Activated gamma-delta T cell treated with Interleukin-2 at 50 U/mL for 16 hours (primary cell): ENCODE results near the gene SSTR3.
"Not testable (repeated sequence)": the region's sequence is repeated elsewhere in the genome, so short reads cannot be mapped to it uniquely, and the experiment has no call there.

Experiments
- DNase-seq: peaks from one replicate; pipeline ENCODE4 v3.0.0-alpha.2; 2020

Gene SSTR3

DNA sequence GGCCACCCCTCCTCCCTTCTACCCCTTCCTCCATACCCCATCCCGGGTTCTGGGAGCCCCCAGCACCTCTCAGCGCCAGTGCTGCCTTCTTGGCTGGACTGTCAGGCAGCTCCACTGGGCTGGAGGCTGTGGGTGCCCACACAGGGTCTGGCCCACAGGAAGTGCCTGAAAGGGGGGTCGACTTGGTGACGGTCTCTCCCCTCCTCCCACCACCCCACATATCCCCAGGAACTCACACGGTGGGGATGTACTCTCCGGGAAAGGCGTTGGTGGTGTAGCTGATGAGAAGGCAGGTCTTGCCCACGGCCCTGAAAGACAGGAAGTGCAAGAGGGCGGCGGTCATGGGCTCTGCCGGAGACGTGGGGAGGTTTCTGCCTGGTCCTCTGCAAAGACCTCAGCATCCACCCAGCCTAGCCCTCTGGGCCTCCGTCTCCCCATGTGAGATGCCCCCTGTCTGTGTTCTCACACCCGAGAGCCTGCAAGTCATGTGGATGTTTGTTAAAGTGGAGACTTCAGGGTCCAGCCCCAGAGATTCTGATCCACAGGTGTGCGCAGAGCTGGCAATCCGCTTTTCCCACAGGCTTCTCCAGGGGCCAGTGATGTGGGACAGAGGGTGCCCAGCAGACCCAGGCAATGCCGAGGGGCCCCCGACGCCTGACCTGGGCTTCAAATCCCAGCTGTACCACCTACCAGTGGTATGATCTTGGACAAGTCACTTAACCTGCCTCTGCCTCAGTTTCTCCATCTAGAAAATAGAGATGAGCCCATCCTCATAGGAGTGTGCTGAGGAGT, 29.3 kb upstream of the SSTR3 start:
- DNase-seq: peak; percentile 56

DNA sequence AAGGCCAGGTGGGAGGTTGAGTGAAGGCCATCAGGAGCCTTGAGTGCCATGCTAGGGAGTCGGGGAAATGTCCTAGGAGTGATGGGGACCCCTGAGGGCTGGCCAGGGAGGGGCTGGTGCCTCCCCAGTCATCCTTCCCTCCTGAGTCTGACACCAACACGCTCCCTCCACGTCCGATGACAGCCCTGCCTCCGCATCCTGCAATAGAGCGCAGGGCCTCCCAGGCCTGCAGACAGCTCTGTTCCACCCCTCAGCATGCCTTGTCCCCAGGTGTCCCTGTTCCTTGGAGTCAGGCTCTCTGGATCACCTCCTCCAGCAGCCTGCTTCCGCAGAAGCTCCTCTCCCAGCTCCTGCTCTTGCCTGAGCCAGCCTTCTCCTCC, 28.7 kb upstream of the SSTR3 start:
- DNase-seq: no peak

DNA sequence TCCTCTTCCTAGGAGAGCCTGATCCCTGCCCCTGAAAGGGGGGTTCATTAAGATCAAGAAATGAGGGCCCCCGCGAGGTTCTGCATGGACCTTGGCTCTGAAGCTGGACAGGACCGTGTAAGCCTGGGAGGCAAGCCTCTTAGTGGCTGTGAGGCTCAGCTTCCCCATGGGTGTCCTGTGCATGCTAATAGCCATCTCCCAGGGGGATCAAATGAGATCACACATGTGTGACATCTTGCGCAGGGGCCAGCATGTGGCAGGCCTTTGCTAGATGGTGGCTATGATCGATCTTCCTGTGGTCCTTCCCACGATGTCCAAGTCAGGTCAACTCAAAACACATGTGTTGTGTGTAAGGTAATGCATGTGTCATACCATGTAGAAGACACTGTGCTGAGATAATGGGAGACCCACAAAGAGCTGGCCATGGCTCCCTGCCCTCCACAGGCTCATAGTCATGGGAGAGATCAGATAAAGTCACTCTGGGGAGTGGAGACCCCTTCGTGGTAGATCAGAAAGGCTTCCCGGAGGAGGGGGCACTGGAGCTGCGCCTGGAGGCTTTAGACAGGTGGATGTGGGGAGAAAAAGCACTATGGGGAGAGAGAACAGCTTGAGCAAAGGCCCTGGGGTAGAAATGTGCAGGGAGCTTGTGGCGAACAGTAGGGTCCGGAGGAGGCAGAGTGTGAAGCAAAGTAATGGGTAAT, 28.1 kb upstream of the SSTR3 start:
- DNase-seq: no peak

DNA sequence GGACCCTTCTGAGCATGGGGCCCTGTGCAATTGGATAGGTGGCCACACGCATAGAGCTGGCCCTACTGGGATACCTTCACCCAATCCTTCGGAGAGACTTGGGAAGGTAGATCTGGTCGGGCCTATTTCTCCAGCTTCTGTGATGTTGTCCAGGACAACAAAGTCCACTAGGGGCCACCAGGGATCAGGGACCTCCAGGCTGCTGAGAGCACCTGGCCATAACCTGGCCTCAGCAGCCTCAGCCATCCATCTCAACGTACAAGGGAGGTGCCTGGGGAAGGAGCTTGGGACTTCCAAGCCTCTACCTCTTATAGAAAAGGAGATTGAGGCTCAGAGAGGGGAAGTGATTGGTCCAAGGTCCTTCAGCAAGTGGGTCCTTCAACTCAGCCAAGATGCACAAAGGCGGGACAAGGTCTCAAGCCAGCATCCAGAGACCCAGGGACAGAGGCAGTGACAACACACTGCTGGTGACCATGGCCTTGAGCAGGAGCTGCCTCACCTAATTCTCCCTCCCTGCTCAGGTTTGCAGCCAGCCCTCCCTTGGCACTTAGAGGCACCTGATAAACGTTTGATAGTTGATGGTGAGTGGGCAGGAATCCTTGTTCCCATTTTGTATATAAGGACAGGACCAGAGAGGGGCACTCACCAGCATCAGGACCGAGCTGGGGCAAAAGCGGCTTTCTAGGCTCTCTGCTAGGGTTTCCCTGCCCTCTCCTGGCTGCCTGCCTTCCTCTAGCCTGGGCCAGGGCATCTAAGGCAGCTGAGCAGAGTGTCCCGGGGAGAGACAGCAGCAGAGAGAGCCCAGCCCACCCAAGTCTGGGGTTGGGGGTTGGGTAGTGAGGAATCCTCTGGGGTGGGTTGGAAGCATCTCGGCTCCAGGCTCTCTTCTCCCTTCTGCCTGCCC, 27.3 kb upstream of the SSTR3 start:
- DNase-seq: no peak

DNA sequence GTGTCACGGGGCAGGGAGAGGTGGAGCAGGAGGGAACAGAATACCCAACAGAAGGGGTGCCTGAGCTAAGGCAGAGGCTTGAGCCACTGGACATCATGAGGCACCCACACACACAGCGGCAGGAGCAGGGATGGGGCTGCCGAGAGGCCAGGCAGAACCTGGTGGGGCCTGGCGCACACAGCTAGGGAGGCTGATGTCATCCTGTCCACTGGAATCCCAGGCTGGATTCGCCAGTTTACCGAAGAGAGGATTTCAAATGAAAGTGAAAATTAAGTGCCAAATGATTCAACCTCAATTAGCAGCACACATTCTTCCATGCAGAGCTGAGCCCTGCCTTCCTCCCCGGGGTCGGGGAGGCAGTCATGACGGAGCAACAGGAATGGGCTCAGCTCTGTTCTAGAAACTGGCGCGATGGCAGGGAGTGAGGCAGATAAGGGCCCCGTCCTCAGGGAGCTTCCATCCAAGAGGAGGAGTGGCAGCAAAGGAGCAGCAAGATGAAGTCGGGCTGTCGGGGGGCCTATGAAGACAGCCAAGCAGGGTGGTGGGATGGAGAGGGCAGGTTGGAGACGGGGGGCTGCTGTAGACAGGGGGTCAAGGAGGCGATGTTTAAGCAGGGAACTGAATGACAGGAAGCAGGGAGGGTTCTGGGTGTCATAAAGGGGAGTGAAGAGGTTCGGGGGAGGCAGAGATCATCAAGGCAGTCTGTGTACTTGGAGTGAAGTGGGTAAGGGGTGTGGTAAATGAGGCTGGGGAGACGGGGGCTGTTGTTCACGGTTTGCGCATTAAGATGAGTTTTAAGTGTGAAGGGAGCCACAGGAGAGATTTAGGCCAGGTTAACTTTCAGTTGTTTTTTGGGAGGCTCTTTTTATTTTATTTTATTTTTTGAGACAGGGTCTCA, 25.3 kb upstream of the SSTR3 start:
- DNase-seq: no peak

DNA sequence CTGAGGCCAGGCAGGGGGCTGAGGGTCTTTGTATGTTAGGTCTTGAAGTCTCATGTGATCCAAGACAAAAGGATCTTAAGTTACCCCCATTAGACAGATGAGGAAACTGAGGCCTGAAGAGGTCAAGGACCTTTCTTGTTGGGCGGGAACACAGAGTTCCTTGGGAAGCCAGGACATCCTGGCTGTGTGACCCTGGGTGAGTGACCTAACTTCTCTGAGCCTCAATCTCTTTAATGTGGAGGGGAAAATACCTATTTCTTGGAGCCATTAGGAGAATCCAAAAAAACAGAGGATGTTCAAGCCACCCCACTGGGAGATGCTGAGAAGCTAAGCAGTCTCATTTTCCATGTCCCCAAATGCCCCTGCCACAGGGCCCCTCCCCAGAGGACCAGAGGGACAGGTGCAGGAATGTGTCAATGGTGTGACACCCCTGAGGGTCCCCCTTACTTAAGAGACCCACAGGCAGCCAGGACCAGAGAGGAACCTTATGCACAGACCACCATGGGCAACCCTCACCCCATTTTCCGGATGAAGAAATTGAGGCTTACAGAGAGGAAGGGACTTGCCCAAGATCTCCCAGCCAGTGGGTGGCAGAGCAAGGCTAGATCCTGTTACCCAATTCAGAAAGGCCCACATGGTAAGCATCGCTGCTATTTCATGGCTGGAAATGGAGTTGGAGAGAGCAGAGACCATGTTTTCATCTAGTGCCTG, 23.8 kb upstream of the SSTR3 start:
- no peak for DNase-seq

DNA sequence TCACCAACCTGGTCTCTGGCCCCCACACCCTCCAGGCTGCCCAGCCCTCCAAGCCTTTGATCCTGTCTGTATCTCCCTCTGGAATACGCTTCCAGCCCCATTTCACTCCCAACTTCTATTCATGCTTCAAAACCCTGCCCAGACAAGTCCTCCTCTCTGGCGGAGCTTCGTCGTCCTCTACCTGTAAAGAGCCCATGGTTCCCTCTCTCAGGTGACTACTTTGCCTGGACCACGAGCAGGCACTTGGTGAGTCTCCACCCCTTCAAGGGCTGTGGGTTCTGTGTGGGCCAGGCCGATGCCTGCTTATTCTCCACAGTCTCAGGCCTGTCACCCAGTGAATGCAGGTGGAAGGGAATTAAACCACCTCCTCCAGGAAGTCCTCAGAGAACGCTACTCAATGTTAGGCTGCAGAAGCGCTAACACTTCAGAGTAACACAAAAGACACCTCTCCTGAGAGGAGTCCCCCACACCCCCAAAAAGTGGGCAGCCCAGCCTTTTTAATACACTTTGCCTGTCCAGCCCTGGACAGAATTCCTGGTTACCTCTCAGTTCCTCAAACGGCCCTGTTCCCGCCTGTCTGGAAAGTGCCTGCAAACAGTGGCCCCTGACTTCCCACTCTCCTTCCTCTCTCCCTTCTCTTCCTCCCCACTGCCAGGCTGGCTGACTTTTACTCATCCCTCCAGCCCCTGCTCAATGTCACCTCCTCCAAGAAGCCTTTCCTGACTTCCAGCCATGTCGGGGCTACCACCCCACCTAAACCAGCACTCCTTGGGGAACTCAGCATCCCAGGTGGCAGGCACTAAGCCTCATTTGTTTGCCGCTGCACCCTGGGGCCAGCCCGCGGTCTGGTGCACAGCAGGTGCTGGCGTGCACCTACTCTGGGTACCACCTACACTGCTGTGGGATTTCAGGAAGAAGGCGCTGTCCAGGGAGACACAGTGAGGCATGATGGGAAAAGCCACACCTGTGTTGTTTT, 22.7 kb upstream of the SSTR3 start:
- no peak for DNase-seq

DNA sequence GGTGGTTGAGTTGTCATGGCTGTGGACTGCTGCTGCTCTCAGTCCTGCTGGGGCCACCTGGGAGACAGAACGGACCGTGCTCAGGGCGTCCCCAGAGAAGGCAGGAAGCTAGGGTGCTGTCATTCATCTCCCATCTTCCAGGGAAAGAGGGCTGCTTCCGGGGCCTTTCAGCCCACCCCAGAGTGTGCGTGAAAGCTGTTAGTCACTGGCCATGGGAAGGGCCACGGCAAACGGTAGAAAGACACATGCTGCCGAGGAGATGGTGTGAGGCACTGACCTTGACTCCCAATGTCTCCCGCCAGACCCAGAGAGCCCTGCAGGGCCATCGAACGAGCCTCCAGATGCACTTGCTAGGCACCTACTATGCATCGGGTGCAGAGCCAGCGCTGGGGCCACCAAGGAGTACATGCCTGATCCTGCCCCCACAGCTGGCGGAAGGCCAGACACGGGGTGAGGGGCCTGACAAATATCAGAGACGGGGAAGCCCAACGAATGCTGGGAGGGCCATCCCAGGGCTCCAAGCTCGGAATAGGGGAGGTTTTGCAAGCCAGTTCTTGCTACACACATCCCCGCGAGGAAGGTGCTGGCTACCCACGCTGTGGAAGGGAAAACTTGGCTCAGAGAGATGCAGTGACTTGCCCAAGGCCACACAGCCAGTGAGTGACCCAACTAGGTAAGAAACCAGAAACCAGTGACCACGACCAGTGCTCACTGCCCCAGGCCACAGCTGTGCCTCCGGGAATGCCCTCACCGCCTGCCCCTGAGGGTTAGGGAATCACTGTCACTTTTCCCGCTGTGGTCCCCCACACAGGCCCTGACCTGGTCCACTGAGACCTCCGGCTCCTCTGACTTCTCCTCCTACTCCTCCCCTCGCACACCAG, 21.7 kb upstream of the SSTR3 start:
- DNase-seq: no peak

DNA sequence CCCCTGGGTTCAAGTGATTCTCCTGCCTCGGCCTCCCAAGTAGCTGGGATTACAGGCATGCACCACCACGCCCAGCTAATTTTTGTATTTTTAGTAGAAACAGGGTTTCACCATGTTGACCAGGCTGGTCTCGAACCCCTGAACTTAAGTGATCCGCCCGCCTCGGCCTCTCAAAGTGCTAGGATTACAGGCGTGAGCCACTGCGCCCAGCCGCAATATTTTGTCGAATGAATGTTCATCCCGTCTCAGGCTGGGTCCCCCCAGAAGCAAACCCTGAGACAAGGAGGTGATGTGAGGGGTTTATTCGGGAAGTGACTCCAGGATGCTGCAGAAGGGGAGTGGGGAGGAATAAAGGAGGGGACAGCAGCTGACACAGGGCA, 21.1 kb upstream of the SSTR3 start:
- DNase-seq: not testable (repeated sequence)

DNA sequence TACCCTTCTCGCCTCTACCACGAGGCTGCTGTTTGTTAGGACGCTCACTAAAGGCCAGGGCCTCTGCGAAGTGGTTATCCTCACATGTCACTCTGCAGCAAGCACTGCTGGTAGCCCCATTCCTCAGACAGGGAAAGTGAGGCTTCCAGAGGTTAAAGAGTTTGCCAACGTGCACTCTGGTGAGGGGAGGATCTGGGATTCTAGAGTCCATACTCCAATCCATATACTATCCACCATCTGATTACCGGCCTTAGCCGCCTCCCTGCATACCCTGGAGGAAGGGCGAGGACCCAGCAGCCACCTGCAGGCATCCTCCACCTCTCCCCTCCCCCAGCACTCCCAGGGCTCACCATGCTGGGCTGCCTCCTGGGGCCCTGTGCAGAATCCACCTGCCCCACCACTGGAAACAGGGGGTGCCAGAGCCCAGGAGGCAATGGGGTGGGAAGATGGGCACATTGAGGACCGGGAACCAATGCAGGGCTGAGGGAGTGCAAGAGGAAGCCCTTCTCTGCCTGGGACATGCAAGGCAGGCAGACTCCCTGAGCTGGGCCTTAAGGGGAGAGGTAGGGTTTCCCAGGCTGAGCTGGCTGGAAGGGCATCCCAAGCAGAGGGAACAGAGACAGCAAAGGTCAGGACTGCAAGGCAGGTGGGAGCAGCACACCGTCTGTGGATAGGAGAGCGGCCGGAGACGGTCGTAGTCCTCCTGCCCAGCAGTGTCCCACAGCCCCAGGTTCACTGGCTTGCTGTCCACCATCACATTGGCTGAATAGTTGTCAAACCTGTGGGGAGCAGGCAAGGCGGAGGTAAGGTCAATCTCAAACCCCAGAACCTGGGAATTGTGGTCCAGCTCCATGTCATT, 20.1 kb upstream of the SSTR3 start:
- DNase-seq: no peak

DNA sequence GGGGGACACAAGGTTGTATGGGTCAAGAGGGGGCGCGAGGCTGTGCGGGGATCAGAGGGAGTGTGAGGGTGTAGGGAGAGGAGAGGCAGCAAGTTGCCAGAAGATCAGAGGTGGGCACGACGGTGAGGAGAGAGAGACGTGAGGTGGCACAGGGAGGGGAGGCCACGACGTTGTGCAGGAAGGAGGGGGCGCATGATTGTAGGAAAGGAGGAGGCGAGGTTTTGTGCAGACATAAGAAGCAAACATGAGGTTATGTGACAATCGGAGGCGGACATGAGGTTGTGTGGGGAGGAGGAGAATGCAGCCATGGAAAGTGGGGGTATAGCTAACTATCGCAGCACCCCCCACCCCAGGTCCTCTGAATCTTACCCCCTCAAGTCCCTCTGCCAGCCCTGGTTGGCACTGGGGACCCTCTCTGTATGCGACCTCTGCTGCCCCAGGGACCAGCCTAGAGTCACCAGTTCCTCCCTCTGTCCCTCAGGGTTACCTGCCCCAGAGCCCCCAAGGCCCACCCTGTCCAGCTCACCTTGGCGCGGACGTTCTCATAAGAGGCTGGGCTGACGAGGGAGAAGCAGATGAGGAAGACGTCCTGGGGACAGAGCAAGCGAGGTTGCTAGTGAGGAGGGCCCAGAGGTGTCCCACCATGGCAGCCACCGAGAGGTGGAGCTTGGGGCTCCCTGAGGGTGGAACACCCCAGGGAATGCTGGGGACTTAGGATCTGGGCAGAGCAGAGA, 19.3 kb upstream of the SSTR3 start:
- DNase-seq: peak; percentile 63

DNA sequence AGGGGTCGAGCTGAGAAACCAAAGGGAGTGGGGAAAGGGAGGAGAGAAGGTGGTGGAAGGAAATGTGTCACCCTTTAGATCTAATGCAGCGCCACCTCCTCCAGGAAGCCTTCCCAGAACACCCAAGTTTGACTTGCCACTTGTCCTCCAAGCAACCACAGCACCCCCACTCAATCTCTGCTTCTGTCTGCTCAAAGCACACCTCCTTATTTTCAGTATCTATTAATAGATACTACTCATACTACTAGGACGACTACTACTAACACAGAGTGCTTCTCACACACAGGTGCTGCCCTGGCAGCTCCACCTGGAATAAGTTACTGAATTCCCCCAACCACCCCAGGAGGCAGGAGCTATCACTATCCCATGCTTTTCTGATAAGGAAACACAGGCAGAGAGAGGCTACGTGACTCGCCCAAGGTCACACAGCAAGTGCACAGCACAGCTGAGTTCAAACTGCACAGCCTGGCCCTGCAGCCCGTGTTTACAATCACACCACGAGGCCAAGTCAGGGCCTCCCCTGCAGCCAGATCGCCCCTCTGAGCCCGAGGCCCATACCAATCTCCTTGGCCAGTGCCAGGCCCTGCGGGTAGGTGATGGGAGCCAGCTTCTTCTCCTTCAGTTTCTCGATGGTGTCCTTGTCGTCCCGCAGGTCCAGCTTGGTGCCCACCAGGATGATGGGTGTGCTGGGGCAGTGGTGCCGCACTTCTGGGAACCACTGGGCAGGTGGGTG, 18.6 kb upstream of the SSTR3 start:
- peak; percentile 44 for DNase-seq

DNA sequence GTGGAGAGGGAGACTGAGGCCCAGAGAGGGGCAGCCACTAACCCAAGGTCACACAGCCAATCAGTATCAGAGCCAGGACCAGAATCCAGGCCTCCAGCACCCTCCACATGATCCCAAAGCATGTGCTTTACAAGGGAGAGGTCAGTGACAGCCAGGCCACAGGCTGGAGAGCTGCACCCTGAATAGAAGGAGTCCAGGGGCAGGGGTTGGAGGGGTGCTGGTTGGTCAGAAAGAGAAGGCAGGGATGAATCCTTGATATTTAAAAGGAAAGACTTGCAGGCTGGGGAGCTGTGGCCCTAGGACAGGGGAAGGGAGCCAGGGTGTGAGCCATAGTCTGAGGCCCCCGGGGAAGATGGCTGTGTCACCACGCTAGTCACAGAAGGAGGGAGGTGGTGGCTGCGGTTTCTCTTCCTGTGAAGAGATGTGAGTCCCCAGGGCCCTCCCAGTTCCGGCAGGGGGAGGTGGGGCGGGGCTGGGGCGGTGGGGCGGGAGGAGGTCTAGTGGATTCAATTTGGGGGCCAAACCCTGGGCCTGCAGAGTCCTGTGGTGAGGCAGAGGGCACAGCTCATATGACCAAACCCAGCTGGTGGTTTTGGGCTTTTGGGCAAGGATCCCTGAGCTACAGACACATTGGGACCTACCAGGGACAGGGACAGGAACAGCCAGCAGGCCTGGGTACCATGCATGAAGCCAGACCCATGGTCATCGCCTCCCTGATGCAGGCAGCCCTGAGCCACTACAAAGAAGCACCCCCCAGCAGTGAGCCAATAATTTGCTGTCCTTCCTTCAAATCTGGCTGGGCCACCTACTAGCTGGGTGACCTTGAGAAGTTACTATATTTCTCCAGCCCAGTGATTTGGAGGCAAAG, 17.8 kb upstream of the SSTR3 start:
- peak; percentile 92 for DNase-seq

DNA sequence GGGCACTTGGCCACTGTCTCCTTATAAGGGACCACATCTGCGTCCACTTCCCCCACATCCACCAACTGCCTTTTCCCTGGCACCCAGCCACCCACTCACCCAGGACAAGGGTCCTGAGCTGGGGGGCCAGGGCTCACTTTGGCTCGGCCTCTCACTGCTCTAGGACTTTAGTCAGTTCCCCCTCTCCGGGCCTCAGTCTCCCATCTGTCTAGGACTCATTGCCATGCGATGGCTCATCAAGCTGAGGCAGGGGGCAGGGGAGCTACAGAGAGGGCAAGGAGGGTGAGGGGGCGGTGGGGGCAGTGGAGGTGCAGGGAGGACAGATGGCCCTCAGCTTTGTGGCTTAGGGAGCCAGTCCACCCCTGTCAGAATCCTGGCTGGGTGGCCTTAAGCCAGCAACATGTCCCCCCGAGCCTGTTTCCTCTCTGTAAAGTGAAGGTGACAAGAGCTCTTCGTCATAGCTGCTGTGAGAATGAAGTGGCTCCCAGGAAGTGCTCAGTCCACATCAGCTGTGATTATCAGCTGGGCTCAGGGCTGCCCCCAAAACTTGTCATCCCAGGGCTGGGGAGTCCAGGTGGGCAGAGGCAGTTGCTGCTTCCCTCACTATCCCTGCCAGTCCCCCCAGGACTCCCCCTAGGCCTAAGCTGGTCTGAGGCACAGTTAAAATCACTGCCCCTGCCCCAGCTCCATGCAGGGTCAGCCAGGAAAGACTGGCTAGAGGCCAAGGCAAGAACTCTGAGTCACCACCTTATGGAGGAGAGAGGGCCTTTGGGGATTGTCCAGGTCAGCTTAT, 16.9 kb upstream of the SSTR3 start:
- peak; percentile 44 for DNase-seq
